Neural progenitor cell (in vitro differentiated cells): ENCODE results near the gene NRP1.

Experiments
- EZH2 ChIP-seq: fragments of 200-600 bp; sonication (generic); IDR thresholded peaks from 2 replicates; pipeline ENCODE4 v1.6.1; 2017; ENCODE audit warnings: antibody characterized with exemption, mild to moderate bottlenecking, moderate library complexity
- EZH2phosphoT487 ChIP-seq: fragments of 200-600 bp; sonication (generic); IDR thresholded peaks from 2 replicates; pipeline ENCODE4 v1.6.1; 2017; ENCODE audit warnings: antibody characterized with exemption
- TF ChIP-seq, protein P1 (sequence below): fragments of 200-600 bp; sonication (generic); IDR thresholded peaks from 2 replicates; pipeline ENCODE4 v1.5.1; 2017; ENCODE audit warnings: antibody characterized with exemption, mild to moderate bottlenecking

DNA sequence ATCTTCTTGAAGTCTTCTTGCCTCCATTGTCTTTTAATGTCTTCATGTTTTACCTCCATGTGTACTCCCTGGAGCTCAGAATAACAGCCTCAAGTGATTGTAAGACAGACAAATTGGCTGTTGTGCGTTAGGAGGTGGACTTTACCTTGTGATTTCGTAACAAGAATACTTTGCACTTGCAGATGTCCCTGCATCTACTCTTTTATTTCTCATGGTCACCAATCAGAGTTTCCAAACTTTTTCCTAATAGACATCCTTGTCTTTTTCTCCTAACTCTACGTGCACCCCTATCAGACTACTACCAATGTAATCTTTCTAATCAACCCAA, 172.3 kb downstream of the NRP1 start:
- no peak for TF ChIP-seq EZH2
- TF ChIP-seq, protein P1, sequence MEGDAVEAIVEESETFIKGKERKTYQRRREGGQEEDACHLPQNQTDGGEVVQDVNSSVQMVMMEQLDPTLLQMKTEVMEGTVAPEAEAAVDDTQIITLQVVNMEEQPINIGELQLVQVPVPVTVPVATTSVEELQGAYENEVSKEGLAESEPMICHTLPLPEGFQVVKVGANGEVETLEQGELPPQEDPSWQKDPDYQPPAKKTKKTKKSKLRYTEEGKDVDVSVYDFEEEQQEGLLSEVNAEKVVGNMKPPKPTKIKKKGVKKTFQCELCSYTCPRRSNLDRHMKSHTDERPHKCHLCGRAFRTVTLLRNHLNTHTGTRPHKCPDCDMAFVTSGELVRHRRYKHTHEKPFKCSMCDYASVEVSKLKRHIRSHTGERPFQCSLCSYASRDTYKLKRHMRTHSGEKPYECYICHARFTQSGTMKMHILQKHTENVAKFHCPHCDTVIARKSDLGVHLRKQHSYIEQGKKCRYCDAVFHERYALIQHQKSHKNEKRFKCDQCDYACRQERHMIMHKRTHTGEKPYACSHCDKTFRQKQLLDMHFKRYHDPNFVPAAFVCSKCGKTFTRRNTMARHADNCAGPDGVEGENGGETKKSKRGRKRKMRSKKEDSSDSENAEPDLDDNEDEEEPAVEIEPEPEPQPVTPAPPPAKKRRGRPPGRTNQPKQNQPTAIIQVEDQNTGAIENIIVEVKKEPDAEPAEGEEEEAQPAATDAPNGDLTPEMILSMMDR = no peak
- TF ChIP-seq EZH2phosphoT487 = no peak
